ENCODE measurements around the gene SMAD3. TPM values are rescaled to one million over a fixed set of nuclear protein-coding genes. Genes with fewer than 3 reads are reported as not detected.

SMAD3 gene
- total and polyA plus RNA-seq, 4 donors, result 4.0 to 12.2 (median 5.5) TPM

- Histone ChIP-seq H3K4me1 (ENCODE audit: control insufficient read depth in 4 of 4, insufficient read depth in 4 of 4, low read length in 3 of 4) (peaks cover 6 to 35% (median 22%) of the 10 kb centered on the region in 4 donors), H3K27me3 (ENCODE audit: control insufficient read depth in 4 of 4, insufficient read depth in 4 of 4, low read length in 3 of 4) (no peaks in the 10 kb centered on the region), H3K27ac (ENCODE audit: low read depth in 1 of 2, low read length in 2 of 2) (peak overlapping the region; percentile 45 to 84), H3K36me3 (ENCODE audit: control insufficient read depth in 4 of 4, insufficient read depth in 3 of 4, low read depth in 1 of 4, low read length in 3 of 4) (peaks cover 0 to 2% (median 0%) of the 10 kb centered on the region in 4 donors), H3K9me3 (ENCODE audit: control insufficient read depth in 4 of 4, low read length in 3 of 4) (no peaks in the 10 kb centered on the region), H3K9ac (ENCODE audit: low read depth in 1 of 2, low read length in 2 of 2) (no peak overlapping the region), H3K4me3 (ENCODE audit: low read depth in 1 of 3, low read length in 3 of 3) (no peak overlapping the region)
- 92% methylated on average over 6 of the region's 6 CpGs for WGBS
- no peak for TF ChIP-seq ATF3 (IDR thresholded peaks at IDR 0.05)
- no peak for TF ChIP-seq FOXA1 (IDR thresholded peaks at IDR 0.05)
- no peak for TF ChIP-seq MAX (IDR thresholded peaks at IDR 0.05)
- TF ChIP-seq HNF4A (conservative IDR thresholded peaks at IDR 0.05), result no peak
- TF ChIP-seq JUND (IDR thresholded peaks at IDR 0.05), result no peak
- no peak for TF ChIP-seq ZBTB33 (IDR thresholded peaks at IDR 0.05)
- no peak for TF ChIP-seq SP1 (IDR thresholded peaks at IDR 0.05)
- TF ChIP-seq RAD21 (IDR thresholded peaks at IDR 0.05), result no peak
- TF ChIP-seq NR2F2 (IDR thresholded peaks at IDR 0.05), result no peak
- no peak for TF ChIP-seq YY1 (IDR thresholded peaks at IDR 0.05)
- TF ChIP-seq RXRA (IDR thresholded peaks at IDR 0.05), result no peak
- DNase-seq (ENCODE audit: low spot score), result no peak
Observed at GRCh38 chr15:67149068-67149772, 83.8 kb downstream of the SMAD3 start.

GRCh38 chr15:67149773-67150022 is 84.3 kb downstream of the SMAD3 start:
- Histone ChIP-seq H3K4me3 (ENCODE audit: low read depth in 1 of 3, low read length in 3 of 3) (no peak overlapping the region), H3K4me1 (ENCODE audit: control insufficient read depth in 4 of 4, insufficient read depth in 4 of 4, low read length in 3 of 4) (peaks cover 6 to 32% (median 22%) of the 10 kb centered on the region in 4 donors), H3K27ac (ENCODE audit: low read depth in 1 of 2, low read length in 2 of 2) (peak overlapping the region; percentile 45 to 84), H3K9ac (ENCODE audit: low read depth in 1 of 2, low read length in 2 of 2) (no peak overlapping the region), H3K9me3 (ENCODE audit: control insufficient read depth in 4 of 4, low read length in 3 of 4) (no peaks in the 10 kb centered on the region), H3K27me3 (ENCODE audit: control insufficient read depth in 4 of 4, insufficient read depth in 4 of 4, low read length in 3 of 4) (no peaks in the 10 kb centered on the region), H3K36me3 (ENCODE audit: control insufficient read depth in 4 of 4, insufficient read depth in 3 of 4, low read depth in 1 of 4, low read length in 3 of 4) (peaks cover 0 to 3% (median 0%) of the 10 kb centered on the region in 4 donors)
- WGBS, result 84% methylated on average over 1 of the region's 1 CpG
- no peak for TF ChIP-seq RAD21 (IDR thresholded peaks at IDR 0.05)
- TF ChIP-seq ZBTB33 (IDR thresholded peaks at IDR 0.05), result no peak
- no peak for TF ChIP-seq FOXA1 (IDR thresholded peaks at IDR 0.05)
- no peak for TF ChIP-seq TAF1 (conservative IDR thresholded peaks at IDR 0.05)
- no peak for TF ChIP-seq HNF4A (conservative IDR thresholded peaks at IDR 0.05)
- TF ChIP-seq FOXA2 (IDR thresholded peaks at IDR 0.05), result no peak
- TF ChIP-seq EGR1 (IDR thresholded peaks at IDR 0.05; ENCODE audit: low read depth in 2 of 2), result no peak
- TF ChIP-seq MAX (IDR thresholded peaks at IDR 0.05), result no peak
- no peak for TF ChIP-seq RXRA (IDR thresholded peaks at IDR 0.05)
- no peak for TF ChIP-seq CTCF (IDR thresholded peaks at IDR 0.05; ENCODE audit: low read depth, low read length, missing input control)
- TF ChIP-seq REST (IDR thresholded peaks at IDR 0.05), result no peak
- no peak for DNase-seq (ENCODE audit: low spot score)

Measured in liver (tissue), 9 donors.